ENCODE measurements around the gene CHFR. TPM values are rescaled to one million over a fixed set of nuclear protein-coding genes. Genes with fewer than 3 reads are reported as not detected.

The CHFR gene
- total and polyA plus RNA-seq, 2 of the 4 experiments (the other 2 are of a cell fraction): 13.4 to 35.3 TPM

- Histone ChIP-seq H3K56ac (ENCODE audit: extremely low read depth, insufficient read depth, low read length) (no peak overlapping the region), H2AK9ac (replicated peaks; ENCODE audit: low read depth, low read length, poor library complexity) (peak overlapping the region; percentile 84), H3K9ac (ENCODE audit: low read depth, low read length) (peak overlapping the region; percentile 84), H3K9me1 (ENCODE audit: insufficient read depth, low read length) (0 out of 2 replicates have a peak, but pooled peaks cover 2% of the 10 kb centered on the region), H2BK20ac (ENCODE audit: low read depth, low read length) (no peak overlapping the region), H3K79me1 (ENCODE audit: low read depth in 1 of 2, low read length in 2 of 2) (peaks cover 6 to 34% of the 10 kb centered on the region in 2 experiments), H4K8ac (ENCODE audit: low read depth in 2 of 2, low read length in 2 of 2) (peak overlapping the region; percentile 49 to 83; a peak in 1 of 4 replicates), H2BK15ac (ENCODE audit: low read depth, low read length) (no peak overlapping the region), H3K27ac (ENCODE audit: insufficient read depth, low read length) (peak overlapping the region; percentile 81), H2BK120ac (ENCODE audit: low read depth, low read length) (no peak overlapping the region), H2AK5ac (ENCODE audit: low read depth, low read length) (no peak overlapping the region), H3K9me3 (ENCODE audit: control insufficient read depth, insufficient read depth, low read length) (no peaks in the 10 kb centered on the region), H3K4ac (ENCODE audit: low read depth, low read length) (peak overlapping the region; percentile 48; the same call in 1 of the 2 replicates), H4K20me1 (ENCODE audit: insufficient read depth, low read length) (peaks cover 8% of the 10 kb centered on the region), H4K5ac (ENCODE audit: low read depth, low read length) (no peak overlapping the region; the same call in none of the 2 replicates), H3K18ac (ENCODE audit: low read depth, low read length) (no peak overlapping the region), H2AFZ (replicated peaks; ENCODE audit: low read length, poor library complexity) (peak overlapping the region; percentile 91), H2BK5ac (ENCODE audit: low read depth, low read length, poor library complexity, severe bottlenecking) (peak overlapping the region; percentile 43), H3K23ac (ENCODE audit: low read depth, low read length) (peak overlapping the region; percentile 18; the same call in 1 of the 2 replicates), H3K4me3 (ENCODE audit: insufficient read depth, low read depth, low read length) (peak overlapping the region; percentile 99), H3K14ac (replicated peaks; ENCODE audit: low read depth, low read length) (no peak overlapping the region; the same call in 1 of the 2 replicates), H4K91ac (ENCODE audit: insufficient read depth, low read depth, low read length) (0 out of 2 replicates have a peak overlapping the region, but pooled peaks have one; percentile 32), H3K4me2 (ENCODE audit: low read depth, low read length) (peak overlapping the region; percentile 83), H3K4me1 (ENCODE audit: control insufficient read depth, insufficient read depth, low read length) (peaks cover 5% of the 10 kb centered on the region), H3K27me3 (ENCODE audit: control insufficient read depth, insufficient read depth, low read length) (no peaks in the 10 kb centered on the region), H3K36me3 (ENCODE audit: control insufficient read depth, insufficient read depth, low read length) (peaks cover 13% of the 10 kb centered on the region; the same call in 1 of the 2 replicates)
- no TSS peak for BruUV-seq (replicated peaks)
- dilution Hi-C loops (cut with HindIII; ENCODE audit: low sequenced_read_pairs, unreplicated experiment): no loop called here
- in situ Hi-C loops (cut with MboI; ENCODE audit: low sequenced_read_pairs): no loop called here
- CTCF ChIA-PET: interaction anchor here (0.5 kb wide), 1 partner anchor 15 kb away, joined by 4 read pairs; no protein-coding TSS in a partner anchor
- ATAC-seq (ENCODE audit: low read depth): peak; percentile 43
- intact Hi-C loops (cut with micrococcal nuclease): no loop called here
- WGBS, 2 experiments (ENCODE audit: extremely low coverage in 2 of 2, insufficient read length in 1 of 2): 5% methylated on average over 25 of the region's 64 CpGs; no CpG with 5 or more reads in 1 of the 2 experiments
- POLR2A ChIA-PET (ENCODE audit: unreplicated experiment): no interaction called here
- peak; percentile 4 for DNase-seq
- TF ChIP-seq POLR2A (IDR thresholded peaks at IDR 0.05; ENCODE audit: low read depth, low read length) (no peak), MAZ (IDR thresholded peaks at IDR 0.05; ENCODE audit: borderline replicate concordance, low read depth, low read length) (no peak), SMC3 (IDR thresholded peaks at IDR 0.05; ENCODE audit: low read depth, low read length) (no peak), RAD21 (IDR thresholded peaks at IDR 0.05; ENCODE audit: low read length) (no peak), NFE2L2 (IDR thresholded peaks at IDR 0.05; ENCODE audit: low read depth, low read length) (no peak), USF2 (IDR thresholded peaks at IDR 0.05; ENCODE audit: low read depth, low read length) (no peak), BHLHE40 (IDR thresholded peaks at IDR 0.05; ENCODE audit: low read depth, low read length) (no peak), RFX5 (IDR thresholded peaks at IDR 0.05; ENCODE audit: low read depth, low read length) (no peak), MAFK (IDR thresholded peaks at IDR 0.05; ENCODE audit: low read depth, low read length) (no peak), RCOR1 (IDR thresholded peaks at IDR 0.05; ENCODE audit: insufficient replicate concordance, low read length) (no peak), CHD1 (IDR thresholded peaks at IDR 0.05; ENCODE audit: low read depth, low read length) (no peak), CEBPB (IDR thresholded peaks at IDR 0.05; ENCODE audit: low read depth, low read length) (no peak), ELK1 (IDR thresholded peaks at IDR 0.05; ENCODE audit: borderline replicate concordance, low read depth, low read length) (no peak), MXI1 (IDR thresholded peaks at IDR 0.05; ENCODE audit: borderline replicate concordance, low read depth, low read length) (no peak)
Measured at GRCh38 chr12:132886529-132887477, 602 bp downstream of the CHFR start.
